ENCODE results near the gene ADAMTS7. TPM values are rescaled to one million over a fixed set of nuclear protein-coding genes. Genes with fewer than 3 reads are reported as not detected.
"Not testable (repeated sequence)": the region's sequence is repeated elsewhere in the genome, so short reads cannot be mapped to it uniquely, and the experiment has no call there.

The ADAMTS7 gene
- total RNA-seq, 3 donors from 2014 or later, result 1.3 to 5.7 (median 1.8) TPM

- no peak for ATAC-seq
- Histone ChIP-seq H3K9me3 (no peaks in the 10 kb centered on the region), H3K36me3 (ENCODE audit: low read depth) (no peaks in the 10 kb centered on the region), H3K4me3 (no peak overlapping the region), H3K4me1 (ENCODE audit: low read depth) (no peaks in the 10 kb centered on the region)
- intact Hi-C loops (cut with DNase I, micrococcal nuclease), result no loop called here
- TF ChIP-seq, protein P1, sequence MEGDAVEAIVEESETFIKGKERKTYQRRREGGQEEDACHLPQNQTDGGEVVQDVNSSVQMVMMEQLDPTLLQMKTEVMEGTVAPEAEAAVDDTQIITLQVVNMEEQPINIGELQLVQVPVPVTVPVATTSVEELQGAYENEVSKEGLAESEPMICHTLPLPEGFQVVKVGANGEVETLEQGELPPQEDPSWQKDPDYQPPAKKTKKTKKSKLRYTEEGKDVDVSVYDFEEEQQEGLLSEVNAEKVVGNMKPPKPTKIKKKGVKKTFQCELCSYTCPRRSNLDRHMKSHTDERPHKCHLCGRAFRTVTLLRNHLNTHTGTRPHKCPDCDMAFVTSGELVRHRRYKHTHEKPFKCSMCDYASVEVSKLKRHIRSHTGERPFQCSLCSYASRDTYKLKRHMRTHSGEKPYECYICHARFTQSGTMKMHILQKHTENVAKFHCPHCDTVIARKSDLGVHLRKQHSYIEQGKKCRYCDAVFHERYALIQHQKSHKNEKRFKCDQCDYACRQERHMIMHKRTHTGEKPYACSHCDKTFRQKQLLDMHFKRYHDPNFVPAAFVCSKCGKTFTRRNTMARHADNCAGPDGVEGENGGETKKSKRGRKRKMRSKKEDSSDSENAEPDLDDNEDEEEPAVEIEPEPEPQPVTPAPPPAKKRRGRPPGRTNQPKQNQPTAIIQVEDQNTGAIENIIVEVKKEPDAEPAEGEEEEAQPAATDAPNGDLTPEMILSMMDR (IDR thresholded peaks at IDR 0.05), result no peak
- no peak for DNase-seq
Observed at GRCh38 chr15:78841376-78841706, 30.1 kb upstream of the ADAMTS7 start.

- TF ChIP-seq, protein P1 (IDR thresholded peaks at IDR 0.05), result no peak
- ATAC-seq (peak; percentile 35), DNase-seq (no peak)
- H3K36me3 ChIP-seq (ENCODE audit: low read depth), result no peaks in the 10 kb centered on the region
- no peaks in the 10 kb centered on the region for H3K9me3 ChIP-seq
- intact Hi-C loops (cut with DNase I, micrococcal nuclease), result no loop called here
- no peaks in the 10 kb centered on the region for H3K4me1 ChIP-seq (ENCODE audit: low read depth)
- no peak overlapping the region for H3K4me3 ChIP-seq
Observed at GRCh38 chr15:78840661-78841375, 29.6 kb upstream of the ADAMTS7 start.

DNA sequence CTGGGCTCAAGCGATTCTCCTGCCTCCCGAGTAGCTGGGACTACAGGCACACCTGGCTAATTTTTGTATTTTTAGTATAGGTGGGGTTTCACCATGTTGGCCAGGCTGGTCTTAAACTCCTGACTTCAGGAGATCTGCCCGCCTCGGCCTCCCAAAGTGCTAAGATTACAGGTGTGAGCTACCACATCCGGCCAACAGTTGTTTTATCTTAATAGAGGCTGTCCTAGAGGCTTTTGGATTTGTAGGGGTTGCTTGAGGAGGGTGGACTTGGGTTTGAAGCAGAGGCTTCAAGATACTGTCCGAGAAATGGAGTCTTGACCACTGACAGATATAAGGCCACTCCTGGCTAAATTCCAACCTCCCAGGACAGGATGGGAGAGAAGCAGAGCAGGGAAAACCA, 27.9 kb upstream of the ADAMTS7 start:
- H3K9me3 ChIP-seq; H3K4me1 ChIP-seq (ENCODE audit: low read depth); DNase-seq; ATAC-seq; H3K36me3 ChIP-seq (ENCODE audit: low read depth); H3K4me3 ChIP-seq; intact Hi-C loops (cut with DNase I, micrococcal nuclease): not testable (repeated sequence)

GRCh38 chr15:78838489-78838888, 27.2 kb upstream of the ADAMTS7 start:
- TF ChIP-seq, protein P1 (IDR thresholded peaks at IDR 0.05), result no peak
- peak; percentile 13 for ATAC-seq
- no peaks in the 10 kb centered on the region for H3K36me3 ChIP-seq (ENCODE audit: low read depth)

DNA sequence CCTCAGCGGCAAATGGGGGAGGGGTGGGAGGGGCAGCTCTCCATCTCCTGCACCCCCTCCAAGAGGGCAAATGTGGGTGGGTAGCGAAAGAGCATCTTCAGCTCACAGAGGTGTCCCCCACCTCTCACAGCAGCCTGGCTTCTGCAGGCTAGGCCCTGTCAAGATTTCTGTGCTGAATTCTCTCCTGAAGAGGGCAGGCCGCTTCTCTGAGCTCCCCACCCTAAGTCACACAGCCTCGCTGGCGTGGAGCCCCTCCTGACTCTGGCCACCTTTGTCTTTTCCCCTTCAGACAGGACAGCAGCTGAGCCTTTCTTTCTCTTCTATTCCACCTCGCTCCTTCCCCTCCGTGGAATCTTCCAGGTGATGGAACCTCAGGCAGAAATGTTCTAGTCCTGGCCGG, 26.3 kb upstream of the ADAMTS7 start:
- Histone ChIP-seq H3K4me1 (ENCODE audit: low read depth) (no peaks in the 10 kb centered on the region), H3K36me3 (ENCODE audit: low read depth) (no peaks in the 10 kb centered on the region), H3K9me3 (no peaks in the 10 kb centered on the region), H3K4me3 (no peak overlapping the region)
- DNase-seq (no peak), ATAC-seq (no peak)
- TF ChIP-seq, protein P1 (IDR thresholded peaks at IDR 0.05), result no peak
- intact Hi-C loops (cut with DNase I, micrococcal nuclease), result no loop called here

More at GRCh38 chr15:78838489-78838888, 27.2 kb upstream of the ADAMTS7 start:
- intact Hi-C loops (cut with DNase I, micrococcal nuclease), result no loop called here
- Histone ChIP-seq H3K9me3 (no peaks in the 10 kb centered on the region), H3K4me3 (no peak overlapping the region), H3K4me1 (ENCODE audit: low read depth) (no peaks in the 10 kb centered on the region)
- peak in 1 of 3 donors; percentile 13 for DNase-seq

DNA sequence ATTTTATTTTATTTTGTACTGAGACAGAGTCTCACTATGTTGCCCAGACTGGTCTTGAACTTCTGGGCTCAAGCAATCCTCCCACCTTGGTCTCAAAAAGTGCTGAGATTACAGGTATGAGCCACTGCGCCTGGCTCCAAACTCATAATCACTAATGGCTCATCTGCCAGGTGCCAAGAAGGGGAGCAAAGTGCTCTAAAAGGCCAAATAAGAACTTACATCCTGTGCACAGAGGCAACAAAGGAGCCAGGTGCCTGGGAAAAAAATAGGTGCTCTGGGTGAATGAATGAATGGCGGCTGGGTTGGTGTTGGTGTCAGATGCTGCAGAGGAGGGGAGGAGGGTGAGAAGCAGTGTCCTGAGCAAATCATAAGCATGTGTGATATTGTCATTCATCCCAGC, 25.9 kb upstream of the ADAMTS7 start:
- DNase-seq (no peak), ATAC-seq (no peak)
- Histone ChIP-seq H3K4me1 (ENCODE audit: low read depth) (no peaks in the 10 kb centered on the region), H3K9me3 (no peaks in the 10 kb centered on the region), H3K4me3 (no peak overlapping the region), H3K36me3 (ENCODE audit: low read depth) (no peaks in the 10 kb centered on the region)
- intact Hi-C loops (cut with DNase I, micrococcal nuclease), result no loop called here
- TF ChIP-seq, protein P1 (IDR thresholded peaks at IDR 0.05), result no peak
